H9 (cell line): ENCODE data around the gene DLK2. TPM values are rescaled to one million over a fixed set of nuclear protein-coding genes. Genes with fewer than 3 reads are reported as not detected.

Experiments
- DNase-seq: peaks from one replicate; pipeline ENCODE4 v3.0.0-alpha.2; 2017
- H2AFZ ChIP-seq: one replicate; pipeline ENCODE4 v1.6.1; 2013; ENCODE audit warnings: mild to moderate bottlenecking, low read length, control low read depth, moderate library complexity
- H2AK5ac ChIP-seq: 2 replicates; pipeline ENCODE4 v1.6.1; 2013; ENCODE audit warnings: low read length, control low read depth, mixed read lengths; ENCODE audit not compliant: insufficient read length
- H2BK120ac ChIP-seq: one replicate; pipeline ENCODE4 v1.6.1; 2013; ENCODE audit warnings: low read depth, mild to moderate bottlenecking, low read length, control low read depth, inconsistent platforms; ENCODE audit not compliant: poor library complexity, severe bottlenecking
- H2BK12ac ChIP-seq: 2 replicates; pipeline ENCODE4 v1.6.1; 2013; ENCODE audit warnings: low read length, control low read depth, mixed read lengths, low read depth; ENCODE audit not compliant: insufficient read length
- H2BK15ac ChIP-seq: 2 replicates; pipeline ENCODE4 v1.6.1; 2013; ENCODE audit warnings: low read depth, low read length, control low read depth
- H2BK20ac ChIP-seq: one replicate; pipeline ENCODE4 v1.6.1; 2013; ENCODE audit warnings: low read depth, mild to moderate bottlenecking, low read length, control low read depth, inconsistent platforms; ENCODE audit not compliant: poor library complexity, severe bottlenecking
- H2BK5ac ChIP-seq: 2 replicates; pipeline ENCODE4 v1.6.1; 2013; ENCODE audit warnings: low read length, control low read depth, mixed read lengths; ENCODE audit not compliant: insufficient read length
- H3K14ac ChIP-seq: 2 replicates; pipeline ENCODE4 v1.6.1; 2013; ENCODE audit warnings: low read length, control low read depth; ENCODE audit not compliant: insufficient read depth
- H3K18ac ChIP-seq: 2 replicates; pipeline ENCODE4 v1.6.1; 2013; ENCODE audit warnings: low read depth, mild to moderate bottlenecking, mixed read lengths, low read length, control low read depth; ENCODE audit not compliant: insufficient read length
- H3K23ac ChIP-seq: 2 replicates; pipeline ENCODE4 v1.6.1; 2013; ENCODE audit warnings: low read length, control low read depth, mixed read lengths, low read depth; ENCODE audit not compliant: insufficient read length
- H3K23me2 ChIP-seq: 2 replicates; pipeline ENCODE4 v1.6.1; 2013; ENCODE audit warnings: low read depth, mild to moderate bottlenecking, mixed read lengths, low read length, control low read depth; ENCODE audit not compliant: insufficient read length, poor library complexity, severe bottlenecking
- H3K27ac ChIP-seq: 2 replicates; pipeline ENCODE4 v1.5.1; 2013; ENCODE audit warnings: low read length, control low read depth, mixed read lengths, low read depth; ENCODE audit not compliant: insufficient read length
- H3K27me3 ChIP-seq: 2 replicates; pipeline ENCODE4 v1.6.1; 2013; ENCODE audit warnings: low read length, control low read depth, inconsistent platforms; ENCODE audit not compliant: insufficient read depth
- H3K4ac ChIP-seq: 2 replicates; pipeline ENCODE4 v1.6.1; 2013; ENCODE audit warnings: low read depth, mild to moderate bottlenecking, control low read depth, inconsistent platforms, low read length, moderate library complexity
- H3K4me1 ChIP-seq: 2 replicates; pipeline ENCODE4 v1.6.1; 2013; ENCODE audit warnings: low read length, control low read depth, inconsistent platforms; ENCODE audit not compliant: insufficient read depth
- H3K4me2 ChIP-seq: 2 replicates; pipeline ENCODE4 v1.6.1; 2013; ENCODE audit warnings: low read length, control low read depth, mixed read lengths; ENCODE audit not compliant: insufficient read length, insufficient read depth
- H3K56ac ChIP-seq: 2 replicates; pipeline ENCODE4 v1.6.1; 2013; ENCODE audit warnings: low read depth, mild to moderate bottlenecking, mixed read lengths, low read length, control low read depth; ENCODE audit not compliant: insufficient read length
- H3K79me1 ChIP-seq: 2 replicates; pipeline ENCODE4 v1.6.1; 2013; ENCODE audit warnings: low read depth, mild to moderate bottlenecking, moderate library complexity, low read length, control low read depth, inconsistent platforms; ENCODE audit not compliant: insufficient read depth, poor library complexity, severe bottlenecking
- H3K79me2 ChIP-seq: 2 replicates; pipeline ENCODE4 v1.6.1; 2013; ENCODE audit warnings: low read length, control low read depth, inconsistent platforms; ENCODE audit not compliant: insufficient read depth
- H3K9ac ChIP-seq: 2 replicates; pipeline ENCODE4 v1.6.1; 2013; ENCODE audit warnings: low read length, control low read depth, mixed read lengths; ENCODE audit not compliant: insufficient read length; ENCODE audit errors: extremely low read depth
- H3K9me3 ChIP-seq: one replicate; pipeline ENCODE4 v1.6.1; 2013; ENCODE audit warnings: low read depth, low read length, inconsistent platforms; ENCODE audit not compliant: control insufficient read depth
- H3T11ph ChIP-seq: one replicate; pipeline ENCODE4 v1.6.1; 2013; ENCODE audit warnings: mild to moderate bottlenecking, low read length, control low read depth, inconsistent platforms
- H4K20me1 ChIP-seq: one replicate; pipeline ENCODE4 v1.6.1; 2013; ENCODE audit not compliant: control insufficient read depth, insufficient read length, insufficient read depth
- H4K5ac ChIP-seq: 2 replicates; pipeline ENCODE4 v1.6.1; 2013; ENCODE audit warnings: low read depth, mild to moderate bottlenecking, mixed read lengths, low read length, control low read depth; ENCODE audit not compliant: insufficient read length
- H4K8ac ChIP-seq: replicated peaks from 2 replicates; pipeline ENCODE4 v1.6.1; 2013; ENCODE audit warnings: low read length, control low read depth, mixed read lengths, low read depth; ENCODE audit not compliant: insufficient read length
- H4K91ac ChIP-seq: 2 replicates; pipeline ENCODE4 v1.6.1; 2013; ENCODE audit warnings: low read depth, mild to moderate bottlenecking, moderate library complexity, mixed read lengths, low read length, control low read depth; ENCODE audit not compliant: insufficient read length
- H3K27ac Mint-ChIP-seq, 3 experiments: 2 replicates in 2 of 3; 3 replicates in 1 of 3; pipeline ENCODE4 v1.8.0; 2020 to 2021; ENCODE audit warnings: mixed read lengths in 3 of 3, mild to moderate bottlenecking in 1 of 3, moderate library complexity in 1 of 3
- H3K27me3 Mint-ChIP-seq: 2 replicates; pipeline ENCODE4 v1.8.0; 2021; ENCODE audit warnings: low read depth, mild to moderate bottlenecking, moderate library complexity, mixed read lengths
- H3K36me3 Mint-ChIP-seq, 3 experiments: 2 replicates in 2 of 3; 3 replicates in 1 of 3; pipeline ENCODE4 v1.8.0; 2020 to 2021; ENCODE audit warnings: low read depth in 3 of 3, mixed read lengths in 3 of 3; ENCODE audit not compliant: insufficient read depth in 1 of 3
- H3K4me1 Mint-ChIP-seq, 2 experiments: 2 replicates each; pipeline ENCODE4 v1.8.0; 2020; ENCODE audit warnings: mixed read lengths in 2 of 2
- H3K4me3 Mint-ChIP-seq, 2 experiments: 2 replicates in 1 of 2; 3 replicates in 1 of 2; pipeline ENCODE4 v1.8.0; 2020 to 2021; ENCODE audit warnings: mild to moderate bottlenecking in 2 of 2, mixed read lengths in 2 of 2, moderate library complexity in 1 of 2
- H3K9me3 Mint-ChIP-seq, 2 experiments: 2 replicates in 1 of 2; 3 replicates in 1 of 2; pipeline ENCODE4 v1.8.0; 2020; ENCODE audit warnings: mild to moderate bottlenecking in 2 of 2, mixed read lengths in 2 of 2, moderate library complexity in 1 of 2
- CTCF ChIP-seq: fragments of 200-600 bp; sonication (generic); conservative IDR thresholded peaks from 3 replicates; pipeline ENCODE4 v1.8.0; 2021; ENCODE audit warnings: antibody characterized with exemption, mild to moderate bottlenecking
- WGBS: extraction: QIAGEN DNeasy Blood & Tissue Kit; methylation state at CpG from one replicate; pipeline ENCODE4 v1.1.7; 2013; ENCODE audit warnings: missing lambda C conversion rate, low lambda C conversion rate, mixed read lengths; ENCODE audit not compliant: insufficient read length; ENCODE audit errors: extremely low coverage; 5-methylcytosine and 5-hydroxymethylcytosine counted together
- total RNA-seq: library from RNA; stranded (reverse); gene quantifications from 2 replicates; pipeline ENCODE4 v1.2.1, GENCODE V29; 2021

The DLK2 gene
- total RNA-seq, 1 experiment from 2014 or later = 0.96 TPM

- Histone ChIP-seq H2AK5ac (no peak overlapping the region), H4K8ac (no peak overlapping the region), H2BK5ac (no peak overlapping the region), H2BK120ac (no peak overlapping the region), H3K27ac (no peak overlapping the region), H4K20me1 (no peaks in the 10 kb centered on the region), H3K9me3 (no peaks in the 10 kb centered on the region), H3K79me2 (no peaks in the 10 kb centered on the region), H2BK20ac (no peak overlapping the region), H3K4ac (no peak overlapping the region), H3K23me2 (no peaks in the 10 kb centered on the region), H3K14ac (no peak overlapping the region), H2BK12ac (no peak overlapping the region), H3K23ac (no peak overlapping the region), H3T11ph (no peak overlapping the region), H3K56ac (no peak overlapping the region), H2AFZ (no peak overlapping the region), H4K5ac (no peak overlapping the region), H3K79me1 (no peaks in the 10 kb centered on the region), H3K4me2 (no peak overlapping the region), H4K91ac (no peak overlapping the region), H3K9ac (no peak overlapping the region), H3K27me3 (no peaks in the 10 kb centered on the region), H3K4me1 (no peaks in the 10 kb centered on the region), H3K18ac (no peak overlapping the region), H2BK15ac (no peak overlapping the region)
- H3K9me3 Mint-ChIP-seq = peaks cover 0 to 2% of the 10 kb centered on the region in 2 experiments; a peak in 1 of 5 replicates
- no peak overlapping the region for H3K27ac Mint-ChIP-seq
- WGBS = no CpG with 5 or more reads among the region's 2 CpGs
- H3K4me3 Mint-ChIP-seq = no peak overlapping the region
- no peak for DNase-seq
- no peak for TF ChIP-seq CTCF
- no peaks in the 10 kb centered on the region for H3K4me1 Mint-ChIP-seq
- H3K27me3 Mint-ChIP-seq = peaks cover 14% of the 10 kb centered on the region
- no peaks in the 10 kb centered on the region for H3K36me3 Mint-ChIP-seq
These were observed 42.3 kb downstream of the DLK2 start for GRCh38 chr6:43413002-43413401.
